HG03521 (cell line): ENCODE data around the gene CDH4.

ENCODE experiments used
- ATAC-seq: cut with Tn5 transposase; IDR thresholded peaks from one replicate; pipeline ENCODE4 v1.9.1; 2021; ENCODE audit warnings: mild to moderate bottlenecking, moderate library complexity; ENCODE audit not compliant: unreplicated experiment

Gene CDH4

GRCh38 chr20:61299618-61300017 is 47.6 kb downstream of the CDH4 start:
- no peak for ATAC-seq

- no peak for ATAC-seq
Measured at GRCh38 chr20:61300293-61300692, 48.2 kb downstream of the CDH4 start.

DNA sequence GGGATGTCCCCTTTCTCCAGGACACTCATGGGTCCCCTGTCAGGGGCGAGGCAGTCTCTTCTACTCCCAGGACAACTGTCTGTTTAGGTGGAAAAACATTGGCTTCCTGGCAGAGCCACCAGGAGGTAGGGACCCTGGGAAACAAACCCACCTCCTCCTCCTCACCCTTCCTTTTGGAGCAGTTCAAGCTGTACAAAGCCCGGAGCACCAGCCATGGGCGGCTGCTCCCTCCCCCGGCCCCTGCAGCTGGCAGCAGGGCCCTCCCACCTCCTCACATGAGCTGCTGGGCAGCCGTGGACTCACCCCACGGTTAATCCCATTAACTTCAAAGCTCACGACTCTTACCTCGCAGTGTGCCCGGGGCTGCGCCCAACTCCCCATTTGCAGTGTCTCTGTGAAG is 48.6 kb downstream of the CDH4 start:
- no peak for ATAC-seq

DNA sequence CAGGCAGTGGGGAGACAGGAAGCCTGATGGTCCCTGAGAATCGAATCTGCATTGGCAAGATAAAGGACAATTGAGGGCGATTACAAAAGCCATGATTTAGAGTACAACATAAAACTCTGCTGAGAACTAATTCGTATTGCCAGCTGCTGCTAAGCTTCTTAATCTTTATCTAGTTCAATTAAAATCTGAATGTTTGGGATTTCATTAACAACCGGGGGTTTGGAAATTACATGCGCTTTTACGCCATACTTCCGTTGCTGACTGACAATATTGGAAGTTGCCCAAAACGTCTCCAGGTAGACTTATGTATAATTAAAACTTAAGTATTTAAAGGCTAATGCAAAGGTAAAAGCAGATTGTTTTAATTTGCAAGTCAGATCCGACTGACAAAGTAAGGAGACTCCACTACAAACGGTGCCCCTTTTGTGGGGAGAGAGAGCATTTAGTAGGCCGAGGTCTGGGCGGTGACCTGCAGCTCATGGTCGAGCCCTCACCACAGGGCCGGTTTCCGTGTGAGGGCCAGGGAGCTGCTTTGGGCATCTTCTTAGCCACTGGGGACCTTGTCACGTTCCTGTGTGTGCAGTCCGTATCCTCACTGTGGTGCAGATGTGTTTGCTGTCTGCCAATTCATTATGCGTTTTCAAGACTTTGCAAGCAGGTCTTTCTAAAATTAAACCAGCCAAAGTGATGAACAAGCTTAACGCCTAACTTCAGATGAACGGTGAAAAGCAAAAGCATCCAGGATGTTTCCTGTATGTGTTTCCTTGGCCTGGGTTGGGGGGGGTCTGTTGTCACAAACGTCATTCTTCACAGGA is 49.9 kb downstream of the CDH4 start:
- no peak for ATAC-seq

DNA sequence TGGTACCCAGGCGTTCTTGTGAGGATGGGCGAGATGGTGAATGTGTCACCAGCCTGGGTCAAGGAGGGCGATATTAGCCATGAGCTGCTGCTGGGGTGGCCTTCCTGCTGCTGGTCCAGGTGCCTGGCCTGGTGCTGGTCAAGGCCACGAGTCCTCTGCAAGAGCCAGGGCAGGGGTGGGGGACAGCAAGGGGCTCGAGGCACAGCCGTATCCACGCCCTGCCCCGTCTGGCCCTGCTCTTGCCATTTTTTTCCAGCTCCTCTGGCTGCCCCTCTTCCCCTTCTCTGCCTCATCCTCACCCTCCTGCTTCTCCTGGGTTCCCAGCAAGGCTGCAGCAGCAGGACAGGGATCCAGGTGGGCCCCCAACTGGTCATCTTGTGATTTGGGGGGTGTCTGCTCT is 51.2 kb downstream of the CDH4 start:
- no peak for ATAC-seq

DNA sequence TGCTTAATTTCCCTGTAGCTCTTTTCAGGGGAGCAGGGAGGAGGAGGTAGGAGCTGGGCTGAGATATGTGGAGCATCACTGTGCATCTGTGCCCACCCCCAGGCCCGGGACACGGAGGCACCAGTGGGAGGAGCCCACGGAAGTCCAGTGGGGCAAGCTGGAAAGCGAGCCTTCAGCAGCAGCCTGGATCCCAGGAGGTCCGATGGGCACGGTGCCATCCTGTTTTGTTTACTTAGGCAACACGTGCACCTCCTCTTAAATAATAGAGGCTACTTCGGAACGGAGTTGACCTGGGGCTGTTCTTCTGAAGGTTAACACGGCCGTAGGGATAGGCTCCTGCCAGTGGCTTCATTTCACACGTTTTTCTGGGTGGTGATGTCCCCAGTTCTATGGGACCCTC is 51.6 kb downstream of the CDH4 start:
- no peak for ATAC-seq

- ATAC-seq, result no peak
Measured at GRCh38 chr20:61304750-61305149, 52.7 kb downstream of the CDH4 start.

GRCh38 chr20:61306937-61307475 is 54.9 kb downstream of the CDH4 start:
- ATAC-seq, result no peak

DNA sequence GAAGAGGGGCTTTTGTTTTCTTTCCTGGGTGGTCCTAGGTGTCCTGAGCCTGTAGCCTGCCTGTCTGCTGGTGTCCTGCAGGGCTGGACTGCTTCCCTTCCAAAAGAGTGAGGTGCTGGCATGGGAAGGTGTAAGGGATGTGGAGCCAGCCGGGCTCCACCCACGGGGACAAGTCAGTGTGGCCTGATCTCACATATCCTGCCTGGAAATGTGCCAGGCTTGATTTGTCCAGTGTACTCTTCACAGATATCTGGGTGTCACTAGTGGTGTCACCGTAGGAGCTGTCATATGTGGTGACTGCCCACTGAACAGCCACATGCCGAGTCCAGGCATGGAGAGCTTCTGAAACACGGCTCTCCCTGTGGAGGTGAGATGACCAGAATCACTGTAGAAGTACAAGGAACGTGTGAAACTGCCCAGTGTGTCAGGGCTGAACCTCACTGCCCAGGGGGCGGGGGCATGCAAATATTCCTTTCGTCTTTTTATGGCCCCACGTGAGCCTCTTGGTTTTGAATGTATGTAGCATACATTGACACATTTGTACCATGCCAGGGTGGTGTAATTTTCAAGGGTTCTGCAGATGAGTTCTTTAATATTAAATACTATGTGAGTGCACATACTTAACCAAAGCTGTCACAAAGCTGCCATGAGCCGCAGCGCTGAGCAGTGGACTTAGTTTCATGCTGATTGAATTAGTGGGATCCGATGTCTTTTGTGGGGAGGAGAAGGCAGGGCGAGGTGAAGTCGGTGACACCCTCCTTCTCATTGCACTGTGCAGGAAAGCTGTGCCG is 55.8 kb downstream of the CDH4 start:
- no peak for ATAC-seq

- no peak for ATAC-seq
Measured at GRCh38 chr20:61308477-61308774, 56.4 kb downstream of the CDH4 start.

GRCh38 chr20:61310954-61311353 is 58.9 kb downstream of the CDH4 start:
- ATAC-seq, result no peak

- ATAC-seq, result no peak
Measured at GRCh38 chr20:61311656-61312387, 59.8 kb downstream of the CDH4 start.

- no peak for ATAC-seq
Measured at GRCh38 chr20:61312925-61313324, 60.9 kb downstream of the CDH4 start.

DNA sequence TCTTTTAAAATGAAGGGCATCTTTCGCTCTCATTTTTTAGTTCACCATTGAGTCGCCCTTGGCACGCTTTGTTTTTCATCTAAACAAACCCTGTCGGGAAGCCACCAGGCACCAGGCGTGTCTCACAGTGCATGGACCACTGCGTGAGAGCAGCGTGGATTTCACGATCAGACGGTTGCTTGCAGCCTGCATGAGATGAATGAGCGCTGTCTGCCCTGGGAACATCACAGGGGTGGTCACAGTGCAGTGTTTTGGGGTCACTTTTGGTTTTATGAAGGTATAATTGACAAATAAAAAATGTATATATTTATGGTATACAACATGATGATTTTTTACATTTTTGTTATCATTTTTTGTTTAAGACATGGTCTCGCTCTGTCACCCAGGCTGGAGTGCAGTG is 61.3 kb downstream of the CDH4 start:
- ATAC-seq, result no peak

- ATAC-seq, result no peak
Measured at GRCh38 chr20:61314326-61315010, 62.4 kb downstream of the CDH4 start.

- no peak for ATAC-seq
Measured at GRCh38 chr20:61315319-61315718, 63.3 kb downstream of the CDH4 start.

GRCh38 chr20:61316346-61316745 is 64.3 kb downstream of the CDH4 start:
- ATAC-seq, result no peak

- no peak for ATAC-seq
Measured at GRCh38 chr20:61317966-61318530, 66.0 kb downstream of the CDH4 start.

DNA sequence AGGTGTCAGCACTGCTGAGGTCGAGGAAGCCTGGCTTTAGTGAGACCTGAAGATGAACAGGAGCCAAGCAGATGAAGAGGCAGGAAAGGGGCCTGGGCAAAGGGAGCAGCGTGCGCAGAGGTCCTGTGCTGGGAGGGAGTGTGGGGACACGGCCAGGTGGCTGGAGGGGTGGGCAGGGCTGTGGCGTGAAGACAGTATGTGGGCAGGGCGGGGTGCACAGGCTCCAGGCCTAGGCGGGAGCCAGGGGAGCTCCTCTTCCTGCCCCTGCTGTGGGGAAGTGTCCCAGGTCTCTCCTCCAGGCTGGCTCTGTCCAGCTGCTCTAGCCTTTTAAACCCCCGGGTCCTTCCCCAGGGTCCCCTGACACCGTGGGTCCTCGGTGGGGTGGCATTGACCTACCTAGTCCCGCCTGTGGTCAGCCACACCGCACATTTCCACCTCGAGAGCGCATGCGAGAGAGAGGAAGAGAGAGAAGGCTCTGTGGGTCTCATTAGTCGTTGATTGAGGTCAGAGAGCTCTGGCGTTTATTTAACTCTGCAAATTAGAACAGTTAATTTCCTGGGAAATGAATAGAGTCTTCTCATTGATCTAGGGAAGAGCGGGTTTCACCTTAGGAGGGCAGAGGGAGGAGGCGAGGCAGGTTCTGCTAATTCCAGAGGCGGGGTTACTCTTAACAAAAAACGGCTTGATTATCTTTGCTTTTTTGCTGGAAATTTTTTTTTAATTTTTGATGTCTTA is 68.8 kb downstream of the CDH4 start:
- no peak for ATAC-seq

DNA sequence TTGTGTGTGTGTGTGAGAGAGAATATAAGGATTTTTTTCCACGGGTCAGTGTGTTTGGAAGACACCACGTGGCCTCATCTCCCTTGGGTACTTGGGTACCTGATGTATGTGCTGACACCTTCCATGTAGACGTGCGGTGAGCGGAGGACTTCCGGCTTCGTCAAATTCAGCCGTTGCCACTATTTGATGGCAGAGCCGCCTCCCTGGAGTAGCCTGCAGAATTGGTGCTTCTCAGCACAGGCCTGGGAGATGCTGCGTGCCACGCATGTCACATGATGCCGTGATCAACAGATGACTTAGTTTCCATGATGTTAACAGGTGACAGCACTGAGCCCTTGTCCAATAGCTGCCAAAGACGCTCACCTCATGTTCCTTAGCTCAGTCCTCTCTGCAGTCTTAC is 69.4 kb downstream of the CDH4 start:
- ATAC-seq, result no peak
